ENCODE results near the gene PRRT1.
"Not testable (repeated sequence)": the region's sequence is repeated elsewhere in the genome, so short reads cannot be mapped to it uniquely, and the experiment has no call there.

PRRT1 gene

DNA sequence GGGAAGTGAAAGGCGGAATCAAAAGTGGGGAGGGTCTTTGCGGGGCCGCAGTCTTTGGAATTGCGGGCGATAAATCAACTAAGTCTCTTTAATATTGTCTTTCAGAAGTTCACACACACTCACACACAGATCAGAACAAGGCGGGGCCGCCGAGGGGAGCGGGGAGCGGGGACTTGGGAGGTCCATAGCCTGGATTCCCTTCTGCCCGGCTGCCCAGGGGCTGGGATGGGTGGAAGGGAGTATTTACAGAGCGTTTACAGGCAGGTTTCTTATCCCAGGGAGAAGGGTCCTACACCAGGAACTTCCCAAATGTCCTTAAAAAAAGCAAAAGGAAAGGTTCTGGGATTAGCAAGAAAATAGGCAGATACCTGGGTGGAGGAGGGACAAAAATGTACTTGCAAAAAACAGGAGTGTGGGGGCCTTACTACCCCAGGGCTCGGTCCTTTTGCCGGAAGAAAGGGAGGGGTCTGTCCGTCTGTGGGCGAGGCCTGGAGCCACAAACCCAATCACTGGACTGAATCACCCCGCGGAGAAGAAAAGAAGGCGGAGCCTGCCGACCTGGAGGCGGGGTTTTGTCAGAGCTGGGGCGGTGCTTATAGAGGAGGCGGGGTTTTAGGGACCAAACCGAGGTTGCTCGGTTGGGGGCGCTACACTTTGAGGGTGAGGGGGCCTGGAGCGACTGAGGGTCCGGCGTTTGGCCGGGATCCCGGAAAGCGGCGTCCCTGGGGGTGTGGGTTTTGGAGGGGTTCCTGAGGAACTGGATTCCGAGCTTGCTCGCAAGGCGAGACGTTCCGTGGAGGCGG lies 3.2 kb downstream of the PRRT1 start:
- peak; percentile 76 for DNase-seq

DNA sequence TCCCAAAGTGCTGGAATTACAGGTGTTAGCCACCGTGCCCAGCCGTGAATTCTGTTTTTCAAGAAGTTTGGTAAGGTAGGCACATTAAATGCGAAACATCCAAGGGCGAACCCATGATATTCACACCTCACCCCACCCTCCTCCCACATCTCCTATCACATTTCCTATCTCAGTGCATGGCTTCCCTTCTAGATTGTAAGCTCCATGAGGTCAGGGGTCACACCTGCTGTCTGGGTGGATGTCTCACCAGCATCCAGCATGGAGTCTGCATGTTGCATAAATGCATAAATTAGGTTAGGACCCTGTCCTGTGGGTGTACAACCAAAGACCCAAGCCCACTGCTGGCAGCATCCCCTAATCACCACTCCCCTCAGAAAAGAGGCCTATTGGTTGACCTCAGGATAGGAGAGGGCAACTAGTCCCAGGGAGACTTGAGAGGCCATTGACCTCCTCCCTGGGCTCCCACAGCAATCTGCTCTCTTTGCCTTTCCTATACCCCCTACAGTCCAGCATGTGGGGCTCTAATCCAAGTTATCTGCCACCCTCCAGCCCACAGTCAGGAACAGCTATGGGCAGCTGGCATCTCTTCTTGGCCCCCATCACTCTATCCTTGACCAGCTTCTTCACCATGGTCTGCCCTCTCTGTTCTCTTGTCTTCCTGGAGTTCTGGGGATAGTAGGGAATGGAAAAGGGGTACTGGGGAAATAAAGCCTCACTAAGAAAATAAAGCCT lies 4.2 kb downstream of the PRRT1 start:
- DNase-seq: no peak

DNA sequence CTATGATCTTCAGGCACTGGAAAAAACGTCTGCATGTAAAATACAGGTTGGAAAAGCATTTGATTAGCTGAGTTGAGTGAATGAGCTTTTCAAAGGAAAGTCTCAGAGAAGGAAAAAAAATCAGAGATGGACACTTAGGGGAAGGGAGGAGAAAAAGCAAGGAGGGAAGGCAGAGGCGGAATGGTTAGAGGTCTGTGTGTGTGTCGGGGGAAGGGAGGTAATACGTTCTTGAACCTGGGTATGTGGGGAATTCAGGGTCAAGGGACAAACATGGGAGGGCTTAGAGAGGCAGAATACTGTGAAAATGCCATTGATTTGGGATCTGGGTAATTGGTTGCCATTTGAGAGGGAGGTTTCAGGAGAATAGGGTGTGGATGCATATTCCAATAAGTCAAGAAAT lies 5.1 kb downstream of the PRRT1 start:
- no peak for DNase-seq

DNA sequence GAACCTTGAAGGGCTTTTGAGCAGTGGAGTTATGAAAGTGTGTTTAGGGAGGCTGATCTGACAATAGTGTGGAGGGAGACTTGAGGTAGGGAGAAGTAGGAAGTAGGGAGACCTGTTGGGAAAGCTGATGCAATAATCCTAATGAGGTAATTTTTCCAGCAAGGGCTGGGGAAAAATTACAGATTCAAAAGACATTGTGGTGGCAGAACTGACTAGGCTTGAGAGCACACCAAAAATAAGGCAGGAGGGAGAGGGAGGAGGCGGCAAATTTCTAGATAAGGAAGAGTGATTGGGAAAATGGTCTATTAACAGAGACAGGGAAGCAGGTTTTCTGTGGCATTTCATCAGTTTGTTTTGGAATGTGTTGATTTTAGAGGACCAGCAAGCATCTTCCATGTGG lies 5.5 kb downstream of the PRRT1 start:
- DNase-seq: no peak

DNA sequence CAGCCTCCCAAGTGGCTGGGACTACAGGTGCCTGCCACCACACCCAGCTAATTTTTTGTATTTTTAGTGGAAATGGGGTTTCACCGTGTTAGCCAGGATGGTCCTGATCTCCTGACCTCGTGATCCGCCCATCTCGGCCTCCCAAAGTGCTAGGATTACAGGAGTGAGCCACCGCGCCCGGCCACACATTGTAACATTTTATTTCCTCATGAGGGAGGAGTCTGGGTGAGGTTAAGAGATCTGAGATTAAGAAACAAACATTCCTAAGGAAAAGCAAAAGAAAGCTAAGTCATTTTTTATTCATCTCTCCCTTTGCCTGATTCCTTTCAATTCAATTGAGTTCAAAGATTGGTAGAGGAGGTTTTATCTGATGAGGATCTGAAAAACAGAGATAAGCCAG lies 7.5 kb downstream of the PRRT1 start:
- not testable (repeated sequence) for DNase-seq

DNA sequence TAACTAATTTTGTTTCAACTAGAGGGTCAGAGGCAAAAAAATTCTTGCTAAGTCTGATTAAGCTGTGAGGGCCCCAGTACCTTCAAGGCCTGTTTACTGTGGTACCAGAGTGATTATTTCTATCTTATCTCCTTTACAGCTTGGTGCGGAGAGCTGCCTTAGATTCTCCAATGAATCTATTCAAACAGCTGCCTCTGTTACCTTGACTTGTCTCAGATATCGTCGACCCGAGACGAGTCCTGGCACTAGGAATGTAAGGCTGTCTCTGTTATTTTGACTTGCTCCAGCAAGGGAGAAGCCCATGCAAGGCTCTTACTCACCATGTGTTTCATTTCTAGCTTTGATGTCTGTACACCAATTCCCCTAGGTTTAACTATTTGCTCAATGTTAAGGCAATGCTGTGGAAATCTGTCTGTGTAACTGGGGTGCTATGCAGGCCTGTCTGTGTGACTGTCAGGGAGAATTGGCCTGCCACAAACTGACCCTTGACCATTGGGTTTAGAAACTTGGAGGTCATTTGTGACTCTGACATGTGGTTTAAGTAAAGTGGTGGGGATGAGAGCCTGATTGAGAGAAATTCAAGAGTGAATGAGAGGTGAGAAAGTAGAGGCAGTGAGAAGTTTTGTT lies 11.2 kb downstream of the PRRT1 start:
- no peak for DNase-seq

DNA sequence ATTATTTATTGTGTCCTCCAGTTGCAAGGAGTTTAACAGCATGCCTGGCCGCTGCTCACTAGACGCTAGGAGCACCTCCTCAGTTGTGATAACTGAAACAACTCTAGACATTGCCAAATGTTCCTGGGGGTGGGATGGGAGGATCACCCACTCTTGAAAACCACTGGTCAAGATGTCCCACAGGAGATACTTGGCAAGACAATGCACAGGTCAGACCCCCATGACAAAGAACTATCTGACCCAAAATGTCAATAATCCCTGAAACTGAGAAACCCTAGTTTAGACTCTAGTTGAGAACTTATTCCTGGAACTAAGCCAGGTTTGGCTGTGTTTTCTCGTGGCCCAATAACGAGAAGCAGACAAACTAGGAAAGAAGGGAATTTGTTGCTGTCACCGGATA lies 12.1 kb downstream of the PRRT1 start:
- no peak for DNase-seq

DNA sequence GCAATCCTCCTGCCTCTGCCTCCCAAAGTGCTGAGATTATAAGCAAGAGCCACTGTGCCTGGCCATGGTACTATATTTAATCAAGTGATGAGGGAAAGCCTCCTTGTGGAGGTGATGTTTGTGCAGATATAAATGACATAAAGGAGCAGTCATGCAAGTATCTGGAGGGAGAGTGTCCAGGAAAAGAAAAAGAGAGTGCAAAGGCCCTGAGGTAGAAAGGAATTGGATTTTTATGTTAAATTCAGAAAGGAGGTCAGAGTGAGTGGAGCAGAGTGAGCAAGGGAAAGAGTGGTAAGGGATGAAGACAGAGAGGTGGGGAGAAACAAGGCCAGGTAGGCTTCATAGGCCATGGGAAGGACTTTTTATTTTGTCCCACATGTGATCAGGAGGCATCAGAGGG lies 14.3 kb downstream of the PRRT1 start:
- no peak for DNase-seq

DNA sequence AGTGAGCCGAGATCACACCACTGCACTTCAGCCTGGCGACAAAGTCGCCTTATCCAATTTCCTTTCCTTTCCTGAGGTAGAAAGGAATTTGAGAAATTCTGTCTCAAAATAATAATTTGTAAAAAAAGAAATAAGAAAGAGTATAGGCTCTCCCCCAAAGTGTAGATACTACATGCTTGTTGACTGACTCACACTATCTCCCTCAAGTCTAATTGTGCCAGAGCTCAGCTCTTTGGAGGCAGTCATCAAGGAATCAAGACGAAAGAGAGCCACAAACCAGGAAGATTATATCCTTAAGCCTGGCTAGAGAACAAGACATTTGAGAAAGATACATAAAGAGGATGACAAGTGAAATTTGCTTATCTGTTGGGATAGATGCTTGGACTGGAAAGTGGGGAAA lies 18.0 kb downstream of the PRRT1 start:
- no peak for DNase-seq

DNA sequence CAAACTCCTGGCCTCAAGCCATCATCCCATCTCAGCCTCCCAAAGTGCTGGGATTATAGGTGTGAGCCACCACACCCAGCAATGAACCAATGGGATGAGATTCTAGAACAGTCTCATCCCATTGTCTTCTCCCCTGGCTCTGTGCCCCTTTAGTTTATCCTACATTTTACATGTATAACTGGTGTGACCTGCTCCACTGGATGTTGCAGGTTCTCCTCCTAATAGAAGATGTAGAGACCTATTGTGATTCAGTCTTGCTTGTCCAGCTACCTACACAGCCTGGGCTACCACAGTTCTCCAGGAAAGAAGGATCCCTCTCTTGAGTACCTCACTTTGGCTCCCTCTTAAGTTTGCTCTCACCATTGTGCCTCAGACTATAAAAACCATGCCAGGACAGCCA lies 19.6 kb downstream of the PRRT1 start:
- no peak for DNase-seq

DNA sequence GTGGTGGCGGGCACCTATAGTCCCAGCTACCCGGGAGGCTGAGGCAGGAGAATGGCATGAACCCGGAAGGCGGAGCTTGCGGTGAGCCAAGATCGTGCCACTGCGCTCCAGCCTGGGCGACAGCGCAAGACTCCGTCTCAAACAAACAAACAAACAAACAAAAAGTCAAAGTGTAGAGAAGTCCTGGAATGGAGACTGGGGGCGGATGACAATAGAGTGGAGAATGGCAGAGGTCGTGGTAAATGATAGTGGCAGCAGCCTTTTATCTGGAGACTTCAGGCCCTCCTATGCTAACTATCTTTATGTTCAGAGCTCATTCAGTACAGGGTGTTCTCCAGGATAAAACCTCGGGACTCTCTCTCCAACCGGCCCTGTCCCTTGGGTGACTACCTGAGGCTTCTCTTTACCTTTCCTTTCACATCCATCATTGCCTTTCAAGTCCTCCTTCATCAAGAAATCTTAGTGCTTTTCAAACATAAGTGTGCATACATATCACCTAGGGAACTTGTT lies 20.2 kb downstream of the PRRT1 start:
- DNase-seq: no peak

DNA sequence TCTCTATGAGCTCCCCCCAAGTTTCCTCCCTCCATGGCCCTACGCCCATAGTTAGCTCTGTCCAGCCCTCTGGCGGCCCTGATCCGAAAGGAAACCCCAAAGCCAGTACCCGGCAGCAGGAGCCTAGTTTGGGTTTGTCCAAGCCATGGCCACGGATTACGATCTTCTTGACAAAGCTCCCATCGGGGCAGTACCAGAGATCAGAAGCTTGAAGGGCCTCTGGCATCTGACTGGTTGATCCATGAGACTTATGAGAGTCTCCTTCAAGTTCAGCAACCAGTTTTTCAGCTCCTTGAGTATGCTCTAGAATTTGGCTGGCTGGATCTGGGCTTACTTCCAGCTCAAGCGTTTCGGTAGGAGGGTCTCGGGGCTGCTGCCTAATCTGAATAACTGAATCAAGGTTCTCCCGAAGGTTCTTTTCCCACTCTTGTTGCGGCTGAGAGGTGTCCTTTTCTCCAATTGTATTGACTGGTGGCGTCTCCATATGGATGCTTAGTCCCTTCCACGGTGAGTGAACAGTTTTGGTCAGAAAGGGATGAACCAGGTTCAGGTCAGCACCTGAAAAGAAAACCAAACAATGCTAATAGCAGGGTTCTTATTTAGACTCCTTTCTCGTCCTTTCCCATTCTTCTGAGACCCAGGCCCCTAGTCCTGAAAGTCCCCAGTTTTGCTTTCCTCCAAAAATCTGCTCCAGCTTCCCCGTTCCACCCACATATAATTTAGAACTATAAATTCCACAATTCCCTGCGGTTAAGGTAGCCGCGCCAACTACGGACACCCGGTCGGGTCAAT lies 22.2 kb downstream of the PRRT1 start:
- no peak for DNase-seq

DNA sequence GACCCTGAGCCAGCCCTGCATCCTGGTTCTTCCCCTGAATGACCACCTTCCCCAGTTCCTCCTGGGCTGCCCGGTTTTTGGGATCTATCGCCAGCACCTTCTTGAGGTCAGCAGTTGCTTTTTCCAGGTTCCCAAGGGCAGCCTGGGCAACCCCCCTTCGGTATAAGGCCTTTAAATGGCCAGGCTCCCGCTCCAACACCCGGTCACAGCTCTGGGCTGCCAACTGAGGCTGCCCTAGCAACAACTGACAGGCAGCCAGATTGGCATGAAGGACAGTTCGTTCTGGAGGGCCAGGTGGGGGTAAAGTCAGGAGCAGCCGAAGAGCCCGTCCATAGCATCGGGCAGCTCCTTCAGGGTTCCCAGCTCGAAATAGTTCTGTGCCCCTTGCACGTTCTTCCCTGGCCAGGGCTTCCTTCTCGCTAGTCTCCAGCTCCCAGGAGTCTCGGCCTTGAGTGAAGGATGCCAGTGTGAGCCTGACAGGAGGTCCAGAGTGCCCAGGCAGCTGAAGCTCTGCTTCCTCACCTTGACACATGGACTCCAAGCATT lies 22.9 kb downstream of the PRRT1 start:
- DNase-seq: no peak

DNA sequence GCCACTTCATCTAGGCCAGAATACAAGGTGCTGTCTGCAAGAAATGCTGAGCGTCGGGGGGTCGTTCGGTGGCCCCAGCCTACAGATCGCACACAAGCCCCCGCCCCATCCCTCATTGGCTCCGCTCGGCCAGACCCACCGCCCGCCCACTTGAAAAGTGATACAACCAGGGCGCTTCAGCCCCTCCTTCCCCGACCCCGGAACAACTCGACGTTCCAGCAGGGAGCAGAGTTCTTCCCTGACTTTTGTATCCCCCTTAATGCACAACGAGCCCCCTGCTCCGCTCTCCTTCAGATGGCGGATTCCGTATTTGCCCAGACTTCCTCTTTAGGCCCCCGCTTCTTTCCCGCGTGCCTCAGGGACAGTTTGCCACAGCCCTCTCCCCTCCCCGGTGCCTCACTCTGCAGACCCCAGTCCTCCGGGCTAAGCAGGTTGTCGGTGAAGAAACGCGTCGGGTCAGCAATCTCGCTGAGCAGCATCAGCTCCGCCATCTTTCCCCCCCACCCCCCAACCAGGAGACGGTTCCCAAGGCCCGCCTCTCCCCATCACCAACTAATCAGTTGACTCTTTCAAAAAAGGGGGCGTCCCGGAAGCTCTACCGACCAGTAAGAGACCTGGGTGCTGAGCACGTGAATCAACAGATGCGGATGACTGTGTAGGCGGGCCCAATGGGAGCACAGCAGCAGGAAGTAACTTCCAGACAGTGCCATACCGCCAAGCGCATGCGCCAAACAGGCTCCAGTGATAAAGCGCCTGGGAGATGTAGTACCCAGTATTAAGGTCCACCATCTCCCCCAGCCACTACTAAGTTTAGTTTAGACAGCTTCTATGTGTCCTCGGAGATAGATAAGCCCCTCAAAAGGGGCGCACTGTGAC lies 23.8 kb downstream of the PRRT1 start, which contains the start of gene ATF6B:
ATF6B (minus strand) TSS at position 530 of the 876 bp plus-strand sequence; CDS start at position 491, 39 bp downstream.
- DNase-seq: peak; percentile 99

DNA sequence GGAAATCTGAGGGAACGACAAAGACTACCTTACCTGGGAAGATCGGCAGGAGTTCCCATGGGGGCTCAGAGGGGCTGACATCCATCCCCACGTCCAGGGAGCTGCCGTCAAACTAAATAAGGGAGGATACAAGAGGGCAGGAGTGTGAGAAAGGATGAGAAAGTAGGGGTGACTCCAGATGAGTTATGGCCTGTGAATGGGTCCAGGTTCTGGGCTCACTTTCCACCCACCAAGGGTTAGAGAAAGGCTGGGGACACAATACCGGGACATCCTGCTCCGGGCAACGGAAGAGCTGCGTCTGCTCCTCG lies 24.4 kb downstream of the PRRT1 start:
- DNase-seq: no peak

DNA sequence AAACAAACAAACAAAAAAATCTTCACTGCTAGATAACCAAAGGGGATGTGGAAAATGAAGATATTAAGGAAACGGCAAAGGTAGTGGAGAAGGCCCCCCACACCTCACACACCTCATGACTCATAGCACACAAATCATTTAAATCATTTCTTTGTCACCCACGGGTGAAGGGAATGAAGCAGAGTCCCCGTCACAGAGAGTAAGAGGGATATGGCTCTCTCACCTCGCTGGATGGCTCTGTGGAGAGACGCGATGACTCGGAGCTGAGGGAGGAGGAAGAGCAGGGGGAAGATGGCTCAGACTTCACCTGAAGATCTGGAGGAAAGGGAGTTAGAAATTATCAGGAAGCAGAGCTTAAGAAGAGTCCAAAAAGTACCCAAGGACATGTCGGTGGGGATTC lies 24.9 kb downstream of the PRRT1 start:
- DNase-seq: no peak

DNA sequence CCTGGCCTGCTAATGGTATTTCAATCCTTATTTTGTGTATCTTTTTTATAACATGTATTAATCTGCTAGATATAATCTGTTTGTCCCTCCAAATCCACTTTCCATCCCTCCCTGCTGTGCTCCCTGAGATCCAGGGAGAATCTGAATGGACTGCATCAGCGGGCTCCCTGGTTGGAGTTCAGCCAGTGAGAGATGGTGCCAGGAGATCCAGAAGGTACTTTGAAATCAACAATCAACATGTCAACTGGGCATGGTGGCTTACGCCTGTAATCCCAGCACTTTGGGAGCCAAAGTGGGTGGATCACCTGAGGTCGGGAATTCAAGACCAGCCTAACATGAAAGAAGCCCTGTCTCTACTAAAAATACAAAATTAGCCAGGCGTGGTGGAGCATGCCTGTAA lies 28.1 kb downstream of the PRRT1 start:
- DNase-seq: no peak

DNA sequence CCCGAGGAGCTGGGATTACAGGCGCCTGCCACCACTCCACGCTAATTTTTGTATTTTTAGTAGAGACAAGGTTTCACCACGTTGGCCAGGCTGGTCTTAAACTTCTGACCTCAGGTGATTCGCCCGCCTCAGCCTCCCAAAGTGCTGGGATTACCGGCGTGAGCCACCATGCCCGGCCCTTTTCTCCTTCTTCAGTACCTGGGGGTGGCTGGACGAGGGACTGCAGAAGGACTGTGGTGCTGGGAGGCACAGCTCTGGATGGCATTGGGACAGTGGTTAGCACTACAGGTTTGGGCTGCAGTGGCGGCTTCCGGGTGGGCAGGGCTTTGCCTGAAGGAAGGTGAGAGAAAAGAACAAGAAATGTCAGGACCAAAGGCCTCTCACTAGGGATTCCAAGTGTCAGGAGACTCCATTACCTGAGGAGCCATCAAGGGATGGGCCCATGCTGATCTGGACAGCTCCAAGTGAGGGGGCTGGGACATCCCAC lies 31.1 kb downstream of the PRRT1 start:
- DNase-seq: no peak

DNA sequence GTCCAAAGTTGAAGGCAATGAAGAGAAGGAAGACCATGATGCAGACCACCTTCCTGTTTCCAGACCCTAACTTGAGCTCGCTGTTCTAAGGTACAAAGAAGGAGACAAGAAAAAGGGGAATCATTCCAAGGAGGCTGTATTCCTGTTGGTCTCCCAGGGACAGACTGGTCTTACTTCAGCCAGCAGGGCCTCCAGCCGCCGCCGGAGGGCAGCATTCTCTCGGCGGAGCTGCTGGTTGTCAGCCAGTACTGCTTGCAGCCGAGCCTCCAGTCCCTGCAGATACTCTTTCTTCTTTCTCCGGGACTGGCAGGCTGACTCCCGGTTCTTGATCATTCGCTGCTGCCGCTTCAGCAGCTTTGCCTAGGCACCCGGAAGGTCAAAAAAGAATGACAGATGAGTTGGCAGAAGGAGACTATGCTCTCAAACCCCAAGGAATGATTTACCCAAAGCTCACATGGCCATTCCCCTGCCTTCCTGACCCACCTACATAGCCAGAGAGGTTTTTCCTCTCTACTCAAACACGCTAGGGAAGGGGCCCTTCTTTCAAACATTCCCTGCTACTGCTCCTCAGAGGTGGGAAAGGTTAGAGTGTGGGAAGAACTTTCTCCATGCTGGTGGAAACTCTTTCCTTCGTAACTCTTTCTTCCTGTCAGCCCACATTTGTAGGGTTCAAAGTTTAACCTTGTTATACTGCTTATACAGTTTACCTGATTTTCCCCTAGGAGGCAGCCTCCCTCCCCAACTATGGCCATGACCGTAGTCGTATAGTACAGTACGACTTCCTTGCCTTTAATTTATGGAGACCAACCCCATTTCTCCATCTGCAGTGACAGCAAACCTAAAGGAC lies 32.7 kb downstream of the PRRT1 start:
- peak; percentile 71 for DNase-seq

DNA sequence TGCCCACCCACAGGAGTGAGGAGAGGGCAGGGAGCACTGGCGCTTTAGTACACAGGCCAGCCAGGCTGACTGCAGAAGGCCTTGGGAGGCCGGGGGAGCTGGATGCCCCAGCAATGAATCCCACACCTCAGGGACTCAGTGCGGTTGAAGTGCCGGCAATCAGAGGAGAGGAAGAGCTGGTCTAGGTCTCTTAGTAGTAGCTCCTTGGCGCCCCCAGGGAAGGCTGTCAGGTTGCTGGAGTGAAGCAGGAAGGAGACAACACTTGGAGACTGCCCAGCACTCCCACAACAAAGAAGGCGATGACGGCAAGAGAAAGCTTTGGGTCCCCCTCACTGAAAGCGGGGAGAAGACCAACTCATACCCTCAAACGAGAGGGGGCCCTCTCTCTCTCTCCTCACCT lies 34.3 kb downstream of the PRRT1 start:
- DNase-seq: no peak

DNA sequence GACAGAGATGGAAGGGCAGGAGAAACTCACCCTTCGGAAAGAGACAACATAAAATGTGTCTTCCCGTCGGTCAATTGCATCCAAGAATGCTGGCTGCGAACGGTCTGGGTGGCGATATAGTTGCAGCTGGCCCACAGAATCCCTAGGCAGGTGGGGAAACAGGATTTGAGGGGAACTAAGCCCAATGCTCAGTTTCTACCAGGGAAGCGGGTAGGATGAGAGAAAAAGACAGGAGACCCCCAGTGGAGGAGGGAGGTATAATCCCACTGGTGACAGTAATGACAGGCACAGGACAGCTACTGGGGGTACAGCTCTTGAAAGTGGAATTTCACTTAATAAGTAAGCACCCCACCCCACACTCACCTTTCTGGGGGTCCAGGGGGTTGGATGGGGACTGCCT lies 35.1 kb downstream of the PRRT1 start:
- DNase-seq: no peak
